ENCODE data around the gene KCTD4.

KCTD4 gene

GRCh38 chr13:45167611-45168554 is 33.0 kb downstream of the KCTD4 start:
- H3K4me3 ChIP-seq (replicated peaks in 1 of 2; ENCODE audit: low read depth in 2 of 2, low read length in 2 of 2) = no peak overlapping the region
- no peak for TF ChIP-seq CTCF (IDR thresholded peaks at IDR 0.05; ENCODE audit: low read depth, low read length)
- DNase-seq (ENCODE audit: low read depth in 2 of 2) = peak in 1 of 2 donors; percentile 25

GRCh38 chr13:45166858-45167257 is 34.0 kb downstream of the KCTD4 start:
- no peak for DNase-seq (ENCODE audit: low read depth in 2 of 2)
- TF ChIP-seq CTCF (IDR thresholded peaks at IDR 0.05; ENCODE audit: low read depth, low read length) = no peak
- no peak overlapping the region for H3K4me3 ChIP-seq (replicated peaks in 1 of 2; ENCODE audit: low read depth in 2 of 2, low read length in 2 of 2)

GRCh38 chr13:45162821-45163220 is 38.0 kb downstream of the KCTD4 start:
- DNase-seq (ENCODE audit: low read depth in 2 of 2) = peak; percentile 84 to 92
- TF ChIP-seq CTCF (IDR thresholded peaks at IDR 0.05; ENCODE audit: low read depth, low read length) = no peak

GRCh38 chr13:45162194-45162593 is 38.7 kb downstream of the KCTD4 start:
- DNase-seq (ENCODE audit: low read depth in 2 of 2) = peak; percentile 40 to 48
- no peak overlapping the region for H3K4me3 ChIP-seq (replicated peaks in 1 of 2; ENCODE audit: low read depth in 2 of 2, low read length in 2 of 2)
- no peak for TF ChIP-seq CTCF (IDR thresholded peaks at IDR 0.05; ENCODE audit: low read depth, low read length)

More at GRCh38 chr13:45162821-45163220, 38.0 kb downstream of the KCTD4 start:
- H3K4me3 ChIP-seq (replicated peaks in 1 of 2; ENCODE audit: low read depth in 2 of 2, low read length in 2 of 2) = no peak overlapping the region

- no peak overlapping the region for H3K4me3 ChIP-seq (replicated peaks in 1 of 2; ENCODE audit: low read depth in 2 of 2, low read length in 2 of 2)
- DNase-seq (ENCODE audit: low read depth in 2 of 2) = no peak
- no peak for TF ChIP-seq CTCF (IDR thresholded peaks at IDR 0.05; ENCODE audit: low read depth, low read length)
These were observed 44.1 kb downstream of the KCTD4 start for GRCh38 chr13:45156565-45157361.

GRCh38 chr13:45149964-45150363 is 50.9 kb downstream of the KCTD4 start:
- peak in 1 of 2 donors; percentile 10 for DNase-seq (ENCODE audit: low read depth in 2 of 2)
- H3K4me3 ChIP-seq (replicated peaks in 1 of 2; ENCODE audit: low read depth in 2 of 2, low read length in 2 of 2) = no peak overlapping the region
- TF ChIP-seq CTCF (IDR thresholded peaks at IDR 0.05; ENCODE audit: low read depth, low read length) = no peak
